GM19455 (cell line): ENCODE data around the gene CLNK.

Experiments
- ATAC-seq: cut with Tn5 transposase; IDR thresholded peaks from one replicate; pipeline ENCODE4 v1.9.1; 2021; ENCODE audit not compliant: unreplicated experiment

CLNK gene

DNA sequence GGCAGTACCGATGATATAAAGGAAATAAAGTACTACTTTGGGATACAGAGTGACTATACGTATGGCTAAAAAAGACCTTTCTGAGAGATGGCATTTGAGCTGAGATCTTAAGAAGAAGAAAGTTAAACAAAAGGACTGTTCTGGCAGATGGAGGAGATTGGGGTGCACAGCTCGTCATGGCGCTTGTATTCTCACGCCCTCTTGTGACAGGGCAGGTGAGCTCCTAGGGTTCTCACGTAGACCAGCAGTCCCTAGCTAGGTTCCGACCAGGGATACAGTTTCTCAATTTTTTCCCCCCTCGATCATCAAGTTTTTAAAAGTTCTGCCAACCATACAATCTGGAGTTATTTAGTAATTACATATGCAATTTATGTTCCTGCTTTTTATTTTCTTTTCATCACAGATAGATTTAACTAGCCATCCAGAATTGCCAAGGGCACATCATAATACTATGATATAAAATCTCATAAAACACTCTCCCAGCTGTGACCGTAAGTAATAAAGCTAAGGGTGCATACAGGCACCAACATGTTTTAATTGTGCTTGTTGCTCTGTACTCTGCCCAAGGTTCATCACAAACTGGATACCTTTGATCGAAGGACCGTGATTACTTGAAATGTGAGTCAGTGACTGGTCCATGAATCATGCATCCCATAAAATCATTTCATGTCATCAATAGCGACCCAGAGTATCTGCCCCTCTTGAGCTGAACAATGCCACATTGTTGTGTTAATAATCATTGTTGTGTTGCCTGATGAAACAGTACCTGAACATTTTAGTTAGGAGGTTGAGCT is 157.9 kb downstream of the CLNK start:
- no peak for ATAC-seq

- no peak for ATAC-seq
Observed at GRCh38 chr4:10524196-10524833, 160.3 kb downstream of the CLNK start.

- no peak for ATAC-seq
Observed at GRCh38 chr4:10521424-10521823, 163.1 kb downstream of the CLNK start.

GRCh38 chr4:10509733-10510132 is 174.8 kb downstream of the CLNK start:
- no peak for ATAC-seq

DNA sequence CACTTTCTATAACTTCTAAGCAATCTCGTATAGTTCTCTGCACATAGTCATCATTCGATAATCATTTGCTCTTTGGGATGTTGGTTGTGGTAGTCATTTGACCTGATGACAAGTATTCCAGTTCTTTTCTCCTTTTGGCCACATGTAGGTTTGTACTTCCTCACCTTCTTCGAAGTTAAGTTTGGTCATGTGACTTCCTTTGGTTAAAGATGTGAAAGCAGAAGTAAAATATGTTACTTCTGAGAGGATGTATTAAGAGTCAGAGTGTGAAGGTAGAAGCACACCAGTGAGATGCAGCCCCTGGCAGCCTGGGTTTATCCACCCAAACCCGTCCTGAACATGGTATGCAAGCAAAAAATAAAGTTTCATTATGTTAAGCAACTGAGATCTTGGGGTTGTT is 178.5 kb downstream of the CLNK start:
- no peak for ATAC-seq

GRCh38 chr4:10504570-10505179 is 179.9 kb downstream of the CLNK start:
- ATAC-seq = no peak

GRCh38 chr4:10502717-10503116 is 181.9 kb downstream of the CLNK start:
- no peak for ATAC-seq

GRCh38 chr4:10500776-10501175 is 183.8 kb downstream of the CLNK start:
- ATAC-seq = no peak

GRCh38 chr4:10496200-10496599 is 188.4 kb downstream of the CLNK start:
- no peak for ATAC-seq

DNA sequence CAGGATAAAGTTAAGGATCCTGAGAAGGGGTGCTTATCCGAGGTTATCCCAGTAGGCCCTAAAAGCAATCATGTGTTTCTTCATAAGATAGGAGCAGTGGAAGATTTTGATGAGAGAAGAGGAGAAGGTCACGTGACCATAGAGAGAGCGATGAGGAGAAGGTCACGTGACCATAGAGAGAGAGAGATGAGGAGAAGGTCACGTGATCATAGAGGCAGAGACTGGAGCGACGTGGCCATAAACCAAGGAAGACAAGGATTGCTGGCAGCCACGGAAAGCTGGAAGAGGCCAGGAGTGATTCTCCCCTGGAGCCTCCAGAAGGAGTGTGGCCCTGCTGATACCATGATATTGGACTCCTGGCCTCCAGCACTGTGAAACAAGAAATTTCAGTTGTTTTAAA is 188.9 kb downstream of the CLNK start:
- no peak for ATAC-seq

DNA sequence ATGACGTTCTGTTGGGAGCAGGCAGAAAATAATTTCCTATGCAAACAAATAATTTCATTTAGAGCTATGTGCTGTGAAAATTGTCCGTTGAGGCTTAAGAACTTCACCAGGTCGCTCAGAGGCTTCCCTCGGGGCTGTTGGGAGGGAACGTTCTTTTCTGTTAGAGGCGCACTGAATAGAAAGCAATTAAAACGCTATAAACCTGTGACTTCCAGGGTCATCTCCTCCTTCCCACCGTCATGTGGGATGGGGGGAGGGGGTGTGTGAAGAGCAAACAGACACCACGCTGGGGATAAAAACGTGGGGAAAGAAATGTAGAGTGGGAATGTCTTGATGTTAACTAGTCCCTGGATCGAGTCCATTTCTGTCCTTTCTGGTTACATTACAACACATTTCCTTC is 192.1 kb downstream of the CLNK start:
- ATAC-seq = no peak

DNA sequence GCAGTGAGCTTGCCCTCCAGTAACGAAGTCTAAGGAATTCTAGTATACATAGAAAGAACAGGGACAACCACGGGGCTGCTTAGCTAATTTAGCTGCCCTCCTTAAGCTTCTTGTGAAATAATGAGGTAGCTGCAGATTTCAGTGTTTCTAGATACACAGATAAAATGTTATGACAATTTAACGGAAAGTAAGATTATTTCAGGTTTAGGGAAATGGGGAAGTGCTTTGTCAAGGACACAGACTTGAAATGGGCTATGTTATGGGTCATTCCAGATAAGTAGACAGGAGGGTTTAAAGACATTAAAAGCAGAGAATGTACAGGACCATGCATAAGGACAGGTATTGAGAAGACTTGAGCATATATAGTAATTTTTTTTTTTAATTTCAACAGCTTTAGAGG is 193.2 kb downstream of the CLNK start:
- no peak for ATAC-seq

DNA sequence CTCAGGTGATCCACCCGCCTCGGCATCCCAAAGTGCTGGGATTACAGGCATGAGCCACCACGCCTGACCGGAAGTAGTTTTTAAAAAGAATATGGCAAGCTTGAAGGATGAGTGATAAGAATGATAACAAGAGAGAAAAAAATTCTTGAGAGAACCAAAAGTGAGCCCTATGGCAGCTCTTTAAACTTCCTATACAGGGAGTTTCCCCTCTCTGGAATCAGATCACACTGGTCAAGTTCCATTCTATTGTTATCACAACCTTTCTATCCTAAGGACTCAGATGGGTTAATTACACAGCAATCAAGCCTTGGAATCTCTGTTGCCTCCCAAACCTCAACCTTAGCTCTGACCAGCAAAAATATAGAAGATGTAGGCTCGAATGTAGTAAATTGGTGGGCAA is 193.6 kb downstream of the CLNK start:
- ATAC-seq = no peak

- ATAC-seq = no peak
Observed at GRCh38 chr4:10482913-10483312, 201.7 kb downstream of the CLNK start.

DNA sequence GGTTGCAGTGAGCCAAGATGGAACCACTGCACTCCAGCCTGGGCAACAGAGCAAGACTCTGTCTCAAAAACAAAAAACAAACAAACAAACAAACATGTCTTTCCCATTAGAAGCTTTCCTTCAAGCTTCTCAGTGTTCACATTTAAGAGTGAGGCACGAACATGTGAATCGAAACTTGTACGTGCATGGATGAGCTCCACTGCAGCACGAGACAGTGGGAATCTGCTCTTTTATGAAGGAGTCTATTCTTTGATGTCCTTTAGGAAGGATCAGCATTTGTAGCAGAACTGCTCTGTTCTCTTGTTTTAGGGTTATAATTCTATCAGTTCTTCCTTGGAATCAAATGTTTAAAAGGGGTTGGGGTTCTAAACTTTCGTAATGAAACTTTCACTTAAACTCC is 204.0 kb downstream of the CLNK start:
- no peak for ATAC-seq

- no peak for ATAC-seq
Observed at GRCh38 chr4:10478621-10479020, 205.9 kb downstream of the CLNK start.

DNA sequence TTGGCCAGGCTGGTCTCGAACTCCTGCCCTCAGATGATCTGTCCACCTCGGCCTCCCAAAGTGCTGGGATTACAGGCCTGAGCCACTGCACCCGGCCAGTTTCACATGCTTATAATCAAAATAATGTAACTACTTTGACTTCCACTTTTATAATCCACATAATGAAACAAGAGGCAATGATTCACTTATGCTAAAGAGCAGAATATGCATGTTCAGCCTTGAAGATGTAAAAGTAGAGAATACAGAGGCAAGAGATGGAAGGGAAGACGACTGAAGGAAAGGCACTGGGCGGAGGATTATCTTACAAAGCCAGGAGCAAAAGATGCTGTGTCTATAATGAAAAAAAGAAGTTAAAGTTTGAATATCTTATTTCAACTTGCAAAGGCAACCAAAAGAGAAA is 214.1 kb downstream of the CLNK start:
- no peak for ATAC-seq

DNA sequence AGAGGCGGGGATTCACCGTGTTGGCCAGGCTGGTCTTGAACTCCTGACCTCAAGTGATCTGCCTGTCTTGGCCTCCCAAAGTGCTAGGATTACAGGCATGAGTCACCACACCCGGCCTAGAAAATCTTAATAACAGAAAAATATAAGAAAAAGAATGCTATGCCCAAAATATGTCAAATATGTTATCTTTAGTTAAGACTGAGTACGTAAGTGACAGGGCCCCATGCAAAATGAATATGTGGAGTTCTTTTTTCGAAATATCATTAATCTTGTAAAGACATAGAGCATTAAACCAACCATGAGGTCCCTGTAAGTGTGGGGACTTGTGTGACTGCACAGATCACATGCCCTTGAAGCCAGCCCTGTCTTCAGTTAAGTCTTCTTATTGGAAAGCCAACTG is 218.4 kb downstream of the CLNK start:
- ATAC-seq = no peak

- no peak for ATAC-seq
Observed at GRCh38 chr4:10462876-10463275, 221.7 kb downstream of the CLNK start.

DNA sequence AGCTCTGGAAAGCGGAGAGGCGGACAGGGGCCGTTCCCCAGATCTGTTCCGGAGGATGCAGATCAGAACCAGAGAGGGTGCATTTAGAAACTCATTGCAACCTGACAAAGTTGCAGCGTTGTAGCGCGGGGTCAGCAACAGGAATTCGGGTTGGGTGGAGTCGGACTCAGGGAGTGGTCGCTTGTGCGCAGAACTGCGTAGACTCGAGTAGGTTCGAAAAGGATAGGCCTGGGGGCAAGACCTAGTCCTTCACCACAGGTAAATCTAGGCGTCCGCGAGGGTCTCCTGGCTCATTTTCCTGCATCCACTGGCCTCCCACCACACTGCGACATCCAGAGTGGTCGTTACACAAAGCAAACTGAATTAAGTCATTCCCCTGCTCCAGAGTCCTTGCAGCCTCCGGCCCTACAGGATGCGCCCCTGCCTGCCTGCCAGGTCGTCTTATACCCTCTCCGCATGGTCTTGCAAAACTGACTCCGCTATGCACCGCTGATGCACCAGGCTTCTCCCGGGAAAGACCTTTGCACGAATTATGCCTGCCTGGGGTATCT is 222.6 kb downstream of the CLNK start:
- ATAC-seq = no peak

GRCh38 chr4:10461091-10461849 is 223.3 kb downstream of the CLNK start:
- ATAC-seq = peak; percentile 64
